Activated CD8-positive, alpha-beta memory T cell treated with anti-CD3 and anti-CD28 coated beads, Interleukin-2, amount 10 ng/mL, durations not matched to agents 7 days and 5 days (primary cell): Measurements from ENCODE around the gene OR10H5. TPM values are rescaled to one million over a fixed set of nuclear protein-coding genes. Genes with fewer than 3 reads are reported as not detected.
"Not testable (repeated sequence)": the region's sequence is repeated elsewhere in the genome, so short reads cannot be mapped to it uniquely, and the experiment has no call there.

Experiments
- ATAC-seq: fragments of 150-1000 bp; cut with Tn5 transposase; one replicate; pipeline ENCODE4 v1.10.0; 2021; ENCODE audit warnings: moderate library complexity
- CTCF ChIA-PET: fragments of 350-600 bp; sonication (Branson Sonifier 250); formaldehyde crosslinking; loops from one replicate; lab custom pipeline; 2021; ENCODE audit warnings: antibody characterized with exemption; lab: Charles Lee
- DNase-seq: peaks from one replicate; pipeline ENCODE4 v3.0.0-alpha.2; 2020
- H3K27ac Mint-ChIP-seq: one replicate; pipeline ENCODE4 v1.8.0; 2021; ENCODE audit warnings: mild to moderate bottlenecking, mixed read lengths
- H3K27me3 Mint-ChIP-seq: one replicate; pipeline ENCODE4 v1.8.0; 2021; ENCODE audit warnings: mixed read lengths
- H3K36me3 Mint-ChIP-seq: one replicate; pipeline ENCODE4 v1.8.0; 2021; ENCODE audit warnings: mild to moderate bottlenecking, mixed read lengths
- H3K4me1 Mint-ChIP-seq: one replicate; pipeline ENCODE4 v1.8.0; 2021; ENCODE audit warnings: mixed read lengths
- H3K4me3 Mint-ChIP-seq: one replicate; pipeline ENCODE4 v1.8.0; 2021; ENCODE audit warnings: mild to moderate bottlenecking, moderate library complexity, mixed read lengths
- H3K9me3 Mint-ChIP-seq: one replicate; pipeline ENCODE4 v1.8.0; 2022; ENCODE audit warnings: low read depth, mixed read lengths
- total RNA-seq, 2 experiments: library from RNA; stranded (reverse); gene quantifications; one replicate each; pipeline ENCODE4 v1.2.3, GENCODE V29; 2021

The OR10H5 gene, protein sequence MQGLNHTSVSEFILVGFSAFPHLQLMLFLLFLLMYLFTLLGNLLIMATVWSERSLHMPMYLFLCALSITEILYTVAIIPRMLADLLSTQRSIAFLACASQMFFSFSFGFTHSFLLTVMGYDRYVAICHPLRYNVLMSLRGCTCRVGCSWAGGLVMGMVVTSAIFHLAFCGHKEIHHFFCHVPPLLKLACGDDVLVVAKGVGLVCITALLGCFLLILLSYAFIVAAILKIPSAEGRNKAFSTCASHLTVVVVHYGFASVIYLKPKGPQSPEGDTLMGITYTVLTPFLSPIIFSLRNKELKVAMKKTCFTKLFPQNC
- total RNA-seq, result not detected

- CTCF ChIA-PET, result no interaction called here
- no peak for DNase-seq
- Mint-ChIP-seq H3K36me3 (no peaks in the 10 kb centered on the region), H3K9me3 (no peaks in the 10 kb centered on the region), H3K27ac (no peak within 1 kb of the TSS), H3K4me3 (no peak within 1 kb of the TSS), H3K27me3 (peaks cover 6% of the 10 kb centered on the region), H3K4me1 (no peaks in the 10 kb centered on the region)
- ATAC-seq, result no peak
Observed at GRCh38 chr19:15787611-15788155, at the start of gene OR10H5. TSS of gene OR10H5 (plus strand) at chr19:15787661. CDS start at chr19:15794049, 6,388 bp downstream.

GRCh38 chr19:15737722-15738121 lies 49.7 kb upstream of the OR10H5 start, which contains the start of gene OR10H3:
TSS of gene OR10H3 (plus strand) at chr19:15737985. CDS start at chr19:15741393, 3,408 bp downstream.
- Mint-ChIP-seq H3K9me3 (peaks cover 10% of the 10 kb centered on the region), H3K4me1 (no peaks in the 10 kb centered on the region), H3K27ac (no peak within 1 kb of the TSS), H3K36me3 (peaks cover 3% of the 10 kb centered on the region), H3K4me3 (no peak within 1 kb of the TSS), H3K27me3 (peaks cover 7% of the 10 kb centered on the region)
- CTCF ChIA-PET, result no interaction called here
- no peak for ATAC-seq
- DNase-seq, result no peak

DNA sequence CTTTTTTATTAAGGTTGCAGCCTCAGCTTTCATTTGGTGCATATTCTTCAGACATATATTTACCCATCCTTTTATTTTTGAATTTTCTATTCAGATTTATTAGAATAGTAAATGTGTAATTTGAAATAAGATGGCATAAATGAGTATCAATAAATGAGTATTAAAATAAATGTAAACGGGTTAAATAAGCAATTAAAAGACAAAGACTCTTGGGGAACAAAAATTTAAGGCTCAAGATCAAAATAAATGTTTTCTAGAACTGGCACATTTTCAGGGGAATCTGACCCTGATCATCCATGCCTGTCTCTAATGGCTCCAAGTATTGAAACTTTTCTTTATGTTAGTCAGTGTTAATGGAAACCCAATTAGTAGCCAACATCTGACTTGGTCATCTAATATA lies 46.7 kb upstream of the OR10H5 start:
- DNase-seq (no peak), ATAC-seq (no peak)
- CTCF ChIA-PET, result no interaction called here
- H3K9me3 Mint-ChIP-seq, result peaks cover 10% of the 10 kb centered on the region
- peaks cover 3% of the 10 kb centered on the region for H3K36me3 Mint-ChIP-seq
- H3K27me3 Mint-ChIP-seq, result peaks cover 12% of the 10 kb centered on the region
- H3K27ac Mint-ChIP-seq, result no peak overlapping the region
- H3K4me3 Mint-ChIP-seq, result no peak overlapping the region
- no peaks in the 10 kb centered on the region for H3K4me1 Mint-ChIP-seq

DNA sequence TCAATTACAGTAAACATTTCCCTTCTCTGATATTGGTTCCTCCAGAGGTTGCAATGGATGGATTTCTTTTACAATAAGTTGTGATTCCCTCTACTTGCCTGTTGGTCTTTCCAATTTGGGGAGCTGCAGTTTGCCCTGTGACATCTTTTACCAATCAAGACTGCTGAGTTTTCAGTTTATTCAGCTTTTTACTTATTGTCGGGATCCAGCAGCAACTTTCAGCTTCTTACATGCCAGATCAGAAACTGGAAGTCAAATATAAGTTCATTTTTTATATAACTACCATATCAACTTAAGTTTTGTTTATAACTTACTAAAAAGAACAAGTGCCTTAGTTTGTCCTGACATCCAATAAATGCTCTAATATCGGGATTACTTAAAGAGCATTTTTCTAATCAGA lies 39.2 kb upstream of the OR10H5 start:
- H3K27me3 Mint-ChIP-seq, result peaks cover 47% of the 10 kb centered on the region
- CTCF ChIA-PET, result interaction anchor here (1.0 kb wide), 1 partner anchor 11 kb away, joined by 3 read pairs; no protein-coding TSS in a partner anchor
- ATAC-seq, result no peak

DNA sequence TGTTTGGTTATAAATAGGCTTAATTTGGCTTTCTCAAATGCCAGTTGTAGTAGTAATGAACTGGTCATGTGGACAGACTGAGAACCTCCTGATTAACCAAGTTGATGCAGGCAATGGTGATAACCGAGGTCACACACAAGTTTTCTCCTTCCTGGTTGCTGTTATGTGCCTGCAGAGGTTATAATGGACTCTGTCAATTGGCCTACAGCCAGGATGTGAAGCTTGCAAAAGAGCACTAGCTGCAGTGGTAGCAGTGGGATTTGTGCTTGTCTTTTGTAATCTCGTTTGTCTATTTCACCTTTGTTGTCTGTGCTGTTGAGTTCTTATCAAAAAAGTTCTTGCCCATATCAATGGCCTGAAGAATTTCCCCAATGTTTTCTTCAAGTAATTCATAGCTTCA lies 29.1 kb upstream of the OR10H5 start:
- CTCF ChIA-PET, result no interaction called here
- no peak overlapping the region for H3K27ac Mint-ChIP-seq
- no peaks in the 10 kb centered on the region for H3K9me3 Mint-ChIP-seq
- ATAC-seq, result no peak
- H3K27me3 Mint-ChIP-seq, result peaks cover 58% of the 10 kb centered on the region
- H3K4me3 Mint-ChIP-seq, result no peak overlapping the region
- no peaks in the 10 kb centered on the region for H3K36me3 Mint-ChIP-seq
- no peak for DNase-seq
- peaks cover 12% of the 10 kb centered on the region for H3K4me1 Mint-ChIP-seq

More for the DNA sequence above, 39.2 kb upstream of the OR10H5 start:
- no peak overlapping the region for H3K4me3 Mint-ChIP-seq
- H3K9me3 Mint-ChIP-seq, result no peaks in the 10 kb centered on the region
- H3K27ac Mint-ChIP-seq, result no peak overlapping the region
- no peaks in the 10 kb centered on the region for H3K4me1 Mint-ChIP-seq
- no peak for DNase-seq
- H3K36me3 Mint-ChIP-seq, result no peaks in the 10 kb centered on the region

DNA sequence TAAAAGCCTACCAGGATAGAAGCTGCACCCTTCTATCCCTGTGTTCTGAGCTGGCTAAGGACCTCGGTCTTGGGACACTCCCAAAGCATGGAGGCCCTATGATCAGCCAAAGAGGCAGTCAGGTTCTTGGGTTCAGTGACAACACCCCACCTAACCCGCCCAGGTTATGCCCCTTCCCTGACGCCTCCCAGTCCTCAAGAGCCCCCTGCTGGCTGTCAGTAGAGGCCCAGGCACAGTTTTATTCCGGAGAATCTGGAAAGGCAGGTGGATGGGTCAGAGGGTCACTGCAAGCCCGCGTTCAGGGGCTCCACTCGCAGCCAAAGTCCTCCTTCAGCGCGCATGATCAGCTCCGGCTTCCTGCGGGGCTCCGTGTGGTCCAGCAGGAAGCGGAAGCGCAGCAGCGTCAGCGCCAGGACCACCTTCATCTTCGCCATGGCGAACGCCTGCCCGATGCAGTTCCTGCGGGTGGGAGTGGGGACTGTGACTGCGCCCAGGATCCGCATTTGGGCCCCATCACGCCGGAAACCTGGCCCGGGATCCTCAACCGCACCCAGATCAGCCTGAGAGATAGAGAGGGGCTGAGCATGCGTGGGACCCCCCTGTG lies 27.4 kb upstream of the OR10H5 start:
- H3K27me3 Mint-ChIP-seq, result peaks cover 46% of the 10 kb centered on the region
- CTCF ChIA-PET, result interaction anchor here (0.6 kb wide), 1 partner anchor 66 kb away, joined by 3 read pairs; no protein-coding TSS in a partner anchor
- no peak overlapping the region for H3K27ac Mint-ChIP-seq
- no peak for ATAC-seq
- no peak overlapping the region for H3K4me3 Mint-ChIP-seq
- no peak for DNase-seq
- H3K9me3 Mint-ChIP-seq, result no peaks in the 10 kb centered on the region
- peaks cover 12% of the 10 kb centered on the region for H3K4me1 Mint-ChIP-seq
- no peaks in the 10 kb centered on the region for H3K36me3 Mint-ChIP-seq

DNA sequence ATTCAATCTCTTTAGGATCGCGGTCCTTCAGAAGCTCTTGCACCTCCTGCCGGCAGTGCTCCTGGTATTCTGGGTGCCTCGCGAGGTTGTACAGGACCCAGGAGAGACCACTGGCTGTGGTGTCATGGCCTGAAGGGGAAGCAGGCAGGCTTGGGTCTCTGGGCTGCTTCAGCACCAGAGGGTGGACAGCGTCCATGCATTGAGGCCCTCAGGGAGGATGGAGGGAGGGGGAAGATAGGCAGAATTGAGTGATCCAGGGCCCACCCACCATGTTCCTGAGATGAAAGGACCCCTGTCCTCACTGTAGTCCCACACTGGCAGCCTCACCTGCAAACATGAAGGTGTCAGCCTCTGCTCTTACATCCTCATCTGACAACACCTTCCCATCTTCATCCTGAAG lies 17.9 kb upstream of the OR10H5 start:
- Mint-ChIP-seq H3K27ac (no peak overlapping the region), H3K4me1 (no peaks in the 10 kb centered on the region), H3K36me3 (no peaks in the 10 kb centered on the region), H3K9me3 (no peaks in the 10 kb centered on the region), H3K27me3 (peaks cover 4% of the 10 kb centered on the region), H3K4me3 (no peak overlapping the region)
- no peak for ATAC-seq
- CTCF ChIA-PET, result no interaction called here
- no peak for DNase-seq

GRCh38 chr19:15774159-15774558 lies 13.3 kb upstream of the OR10H5 start:
- H3K36me3 Mint-ChIP-seq, H3K27ac Mint-ChIP-seq, DNase-seq, CTCF ChIA-PET, H3K27me3 Mint-ChIP-seq, H3K4me1 Mint-ChIP-seq, ATAC-seq, H3K9me3 Mint-ChIP-seq, H3K4me3 Mint-ChIP-seq: not testable (repeated sequence)

GRCh38 chr19:15775249-15775648 lies 12.2 kb upstream of the OR10H5 start:
- Mint-ChIP-seq H3K4me3 (no peak overlapping the region), H3K27me3 (no peaks in the 10 kb centered on the region), H3K27ac (no peak overlapping the region), H3K4me1 (no peaks in the 10 kb centered on the region), H3K36me3 (no peaks in the 10 kb centered on the region), H3K9me3 (no peaks in the 10 kb centered on the region)
- CTCF ChIA-PET, result no interaction called here
- DNase-seq (no peak), ATAC-seq (no peak)

DNA sequence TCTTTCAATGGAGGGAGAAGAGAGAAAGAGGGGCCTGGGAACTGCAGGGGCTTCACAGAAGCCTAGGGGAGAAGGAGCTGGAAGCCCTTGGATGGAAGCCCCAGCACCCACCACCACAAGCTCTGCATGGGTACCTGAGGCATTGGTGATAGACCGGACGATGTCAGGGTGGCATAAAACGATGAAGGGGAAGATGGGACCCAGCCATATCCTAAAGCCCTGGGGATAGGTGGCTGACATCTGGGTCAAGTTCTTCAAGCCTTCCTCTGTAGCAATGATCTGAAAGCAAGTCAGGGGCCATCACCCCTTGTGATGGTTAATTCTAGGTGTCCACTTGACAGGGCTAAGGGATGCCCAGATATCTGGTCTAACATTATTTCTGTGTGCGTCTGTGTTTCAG lies 11.2 kb upstream of the OR10H5 start:
- H3K36me3 Mint-ChIP-seq, result no peaks in the 10 kb centered on the region
- no peak for ATAC-seq
- no peak overlapping the region for H3K4me3 Mint-ChIP-seq
- no peak for DNase-seq
- CTCF ChIA-PET, result no interaction called here
- H3K27ac Mint-ChIP-seq, result no peak overlapping the region
- H3K4me1 Mint-ChIP-seq, result no peaks in the 10 kb centered on the region
- H3K27me3 Mint-ChIP-seq, result no peaks in the 10 kb centered on the region
- no peaks in the 10 kb centered on the region for H3K9me3 Mint-ChIP-seq

- H3K36me3 Mint-ChIP-seq, result no peaks in the 10 kb centered on the region
- H3K9me3 Mint-ChIP-seq, result no peaks in the 10 kb centered on the region
- CTCF ChIA-PET, result no interaction called here
- no peaks in the 10 kb centered on the region for H3K27me3 Mint-ChIP-seq
- DNase-seq (no peak), ATAC-seq (no peak)
- H3K4me3 Mint-ChIP-seq, result no peak overlapping the region
- H3K4me1 Mint-ChIP-seq, result no peaks in the 10 kb centered on the region
- H3K27ac Mint-ChIP-seq, result no peak overlapping the region
Observed at GRCh38 chr19:15776991-15777970, 10.2 kb upstream of the OR10H5 start.

DNA sequence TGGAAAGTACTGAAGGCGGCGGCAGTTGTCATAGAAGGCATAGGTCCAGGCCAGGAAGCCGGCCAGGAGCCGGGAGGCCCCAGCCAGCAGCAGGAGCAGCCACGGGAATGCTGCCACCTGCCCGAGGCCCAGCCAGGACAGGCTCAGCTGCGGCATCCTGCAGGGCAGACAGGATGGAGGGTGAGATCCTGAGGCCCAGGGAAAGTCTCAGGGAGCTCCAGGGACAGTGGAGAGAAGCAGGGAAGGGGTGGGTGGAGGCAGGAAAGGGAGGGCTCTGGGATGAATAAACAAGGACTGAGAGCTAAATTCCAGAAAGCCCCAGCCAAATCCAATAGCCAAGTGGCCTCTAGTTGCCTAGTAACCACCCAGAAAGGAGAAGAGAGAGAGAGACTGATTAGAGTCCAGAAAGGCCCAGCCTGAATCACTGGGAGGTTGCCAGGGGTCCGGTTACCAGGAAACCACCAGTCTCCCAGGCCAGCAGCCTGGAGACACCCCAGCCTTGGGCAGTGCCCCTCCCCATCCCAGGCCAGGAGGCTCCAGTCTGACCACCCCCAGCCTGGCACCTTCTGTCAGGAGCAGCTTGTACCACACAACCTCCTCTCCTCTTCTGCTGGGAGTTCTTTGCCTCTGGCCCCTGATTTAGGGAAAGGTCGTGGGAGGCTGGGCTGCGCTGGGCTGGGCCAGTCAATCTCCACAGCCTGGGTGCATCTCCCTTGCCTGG lies 7.5 kb upstream of the OR10H5 start:
- Mint-ChIP-seq H3K4me1 (no peaks in the 10 kb centered on the region), H3K27ac (no peak overlapping the region), H3K4me3 (no peak overlapping the region), H3K27me3 (peaks cover 6% of the 10 kb centered on the region), H3K9me3 (no peaks in the 10 kb centered on the region), H3K36me3 (no peaks in the 10 kb centered on the region)
- no peak for ATAC-seq
- DNase-seq, result no peak
- CTCF ChIA-PET, result no interaction called here
